Prostate gland (tissue), 2 donors: Measurements from ENCODE around the gene HTR6. TPM values are rescaled to one million over a fixed set of nuclear protein-coding genes. Genes with fewer than 3 reads are reported as not detected.

Experiments used
- DNase-seq: peaks from one replicate; pipeline ENCODE4 v3.0.0-alpha.2; 2019; ENCODE audit warnings: low spot score
- H3K27ac ChIP-seq, 2 donors: fragments of 200-600 bp; sonication (generic); 2 replicates each; pipeline ENCODE4 v1.5.1; 2017 to 2019
- H3K27me3 ChIP-seq: fragments of 200-600 bp; sonication (generic); replicated peaks from 2 replicates; pipeline ENCODE4 v1.5.1; 2019; ENCODE audit not compliant: insufficient read depth
- H3K36me3 ChIP-seq, 2 donors: fragments of 200-600 bp; sonication (generic); 1 replicate in 1 of 2; 2 replicates in 1 of 2; pipeline versions ENCODE4 v1.5.1 to v1.8.1; 2017 to 2019
- H3K4me1 ChIP-seq: fragments of 200-600 bp; sonication (generic); replicated peaks from 2 replicates; pipeline ENCODE4 v1.5.1; 2019
- H3K4me3 ChIP-seq, 2 donors: fragments of 200-600 bp; sonication (generic); 2 replicates each; pipeline ENCODE4 v1.5.1; 2017 to 2019
- H3K9me3 ChIP-seq: fragments of 200-600 bp; sonication (generic); 2 replicates; pipeline ENCODE4 v1.5.1; 2017
- POLR2A ChIP-seq: fragments of 450-650 bp; IDR thresholded peaks from one replicate; pipeline ENCODE4 v1.6.1; 2016; ENCODE audit warnings: antibody characterized with exemption, mild to moderate bottlenecking
- POLR2AphosphoS5 ChIP-seq: sonication (generic); formaldehyde crosslinking; IDR thresholded peaks from one replicate; pipeline ENCODE4 v1.6.1; 2017; ENCODE audit warnings: antibody characterized with exemption
- WGBS: methylation state at CpG from one replicate; pipeline ENCODE4 v1.1.5; 2018; 5-methylcytosine and 5-hydroxymethylcytosine counted together
- intact Hi-C: fragments of 100-400 bp; cut with DNase I; formaldehyde crosslinking; loops from one replicate; pipeline ENCODE4 v1.14.2; 2022
- total RNA-seq, 2 donors: library from RNA; depleted of rRNA; stranded (reverse); fragments of >200 nt; gene quantifications; one replicate each; pipeline ENCODE4 v1.1.0, GENCODE V29; 2016
- TF ChIP-seq, protein P1 (sequence below), 4 experiments: fragments of 200-600 bp in 2 of 4; fragments of 450-650 bp in 2 of 4; sonication (generic) in 2 of 4; IDR thresholded peaks; 1 replicate in 3 of 4; 2 replicates in 1 of 4; pipeline ENCODE4 v1.5.1; 2016 to 2019; ENCODE audit warnings: antibody characterized with exemption in 4 of 4, mild to moderate bottlenecking in 2 of 4, moderate library complexity in 2 of 4

Gene HTR6
- total RNA-seq, 2 donors from 2014 or later, result not detected

DNA sequence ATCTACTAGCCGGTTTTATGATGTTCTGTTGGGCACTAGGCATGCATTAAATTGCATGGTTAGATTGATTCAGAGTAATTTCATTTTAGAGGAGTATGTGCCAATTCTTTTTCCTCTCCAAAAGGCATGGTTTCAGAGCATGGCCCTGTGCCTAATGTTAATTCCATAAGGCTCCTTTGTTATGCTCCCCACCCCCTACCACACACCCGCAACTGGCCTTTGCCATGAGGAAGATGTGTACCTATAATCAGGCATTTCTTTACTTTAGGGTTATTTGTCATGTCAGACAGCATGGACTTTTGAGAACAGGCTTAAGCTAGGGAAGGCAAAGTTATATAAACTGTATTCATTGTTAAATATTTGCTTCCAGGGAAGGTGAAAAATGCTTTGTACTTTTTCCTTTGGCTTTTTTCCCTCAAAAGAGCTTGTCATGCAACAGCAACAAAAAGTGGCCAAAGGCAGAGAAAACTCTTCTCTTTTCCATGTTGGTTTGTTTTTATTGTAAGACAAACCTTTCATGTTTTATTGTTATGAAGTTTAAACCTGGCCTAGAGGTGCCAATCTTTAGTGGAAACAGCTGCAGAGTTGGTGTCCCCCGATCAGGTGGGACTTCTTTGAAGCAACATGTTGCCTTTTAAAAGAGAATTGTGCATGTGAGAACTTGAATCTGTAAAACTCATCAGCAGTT, 44.8 kb upstream of the HTR6 start:
- WGBS, result 28% methylated on average over 3 of the region's 3 CpGs
- TF ChIP-seq POLR2AphosphoS5 (peak; percentile 47), POLR2A (no peak)
- TF ChIP-seq, protein P1, sequence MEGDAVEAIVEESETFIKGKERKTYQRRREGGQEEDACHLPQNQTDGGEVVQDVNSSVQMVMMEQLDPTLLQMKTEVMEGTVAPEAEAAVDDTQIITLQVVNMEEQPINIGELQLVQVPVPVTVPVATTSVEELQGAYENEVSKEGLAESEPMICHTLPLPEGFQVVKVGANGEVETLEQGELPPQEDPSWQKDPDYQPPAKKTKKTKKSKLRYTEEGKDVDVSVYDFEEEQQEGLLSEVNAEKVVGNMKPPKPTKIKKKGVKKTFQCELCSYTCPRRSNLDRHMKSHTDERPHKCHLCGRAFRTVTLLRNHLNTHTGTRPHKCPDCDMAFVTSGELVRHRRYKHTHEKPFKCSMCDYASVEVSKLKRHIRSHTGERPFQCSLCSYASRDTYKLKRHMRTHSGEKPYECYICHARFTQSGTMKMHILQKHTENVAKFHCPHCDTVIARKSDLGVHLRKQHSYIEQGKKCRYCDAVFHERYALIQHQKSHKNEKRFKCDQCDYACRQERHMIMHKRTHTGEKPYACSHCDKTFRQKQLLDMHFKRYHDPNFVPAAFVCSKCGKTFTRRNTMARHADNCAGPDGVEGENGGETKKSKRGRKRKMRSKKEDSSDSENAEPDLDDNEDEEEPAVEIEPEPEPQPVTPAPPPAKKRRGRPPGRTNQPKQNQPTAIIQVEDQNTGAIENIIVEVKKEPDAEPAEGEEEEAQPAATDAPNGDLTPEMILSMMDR (IDR thresholded peaks at IDR 0.05), result no peak
- H3K4me1 ChIP-seq, result peaks cover 35% of the 10 kb centered on the region

DNA sequence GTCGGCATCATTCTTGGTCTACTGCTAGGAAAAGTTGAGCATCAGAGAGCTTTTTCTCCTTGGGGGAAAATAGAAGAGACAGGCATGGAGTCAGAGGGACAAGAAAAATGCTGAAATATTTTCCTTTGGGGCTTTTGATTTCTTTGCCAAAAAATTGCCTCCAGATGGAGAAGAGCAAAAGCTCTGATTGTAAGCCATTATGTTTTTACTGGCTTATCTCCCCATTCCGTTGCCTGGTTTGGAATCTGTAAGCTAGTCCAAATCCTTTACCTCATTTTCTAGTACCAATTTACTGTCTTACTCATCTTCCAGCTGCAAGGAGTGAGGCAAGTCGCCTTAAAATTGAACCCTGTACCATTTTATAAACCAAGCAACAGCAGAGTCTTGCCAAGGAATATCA, 43.9 kb upstream of the HTR6 start:
- H3K4me1 ChIP-seq, result peaks cover 28% of the 10 kb centered on the region
- H3K9me3 ChIP-seq, result no peaks in the 10 kb centered on the region
- H3K4me3 ChIP-seq, result no peak overlapping the region
- H3K27ac ChIP-seq, result peak overlapping the region; percentile 7 to 26
- TF ChIP-seq POLR2AphosphoS5, result no peak
- TF ChIP-seq, protein P1 (IDR thresholded peaks at IDR 0.05), result no peak
- peaks cover 0 to 4% of the 10 kb centered on the region in 2 donors for H3K36me3 ChIP-seq
- WGBS, result 29% methylated on average over 3 of the region's 3 CpGs
- H3K27me3 ChIP-seq, result no peaks in the 10 kb centered on the region
- no peak for DNase-seq
- intact Hi-C loops, result no loop called here

More for the DNA sequence above, 44.8 kb upstream of the HTR6 start:
- Histone ChIP-seq H3K4me3 (no peak overlapping the region), H3K27me3 (no peaks in the 10 kb centered on the region), H3K27ac (peak overlapping the region; percentile 41 to 65), H3K9me3 (no peaks in the 10 kb centered on the region), H3K36me3 (no peaks in the 10 kb centered on the region)
- DNase-seq, result no peak
- intact Hi-C loops, result no loop called here

DNA sequence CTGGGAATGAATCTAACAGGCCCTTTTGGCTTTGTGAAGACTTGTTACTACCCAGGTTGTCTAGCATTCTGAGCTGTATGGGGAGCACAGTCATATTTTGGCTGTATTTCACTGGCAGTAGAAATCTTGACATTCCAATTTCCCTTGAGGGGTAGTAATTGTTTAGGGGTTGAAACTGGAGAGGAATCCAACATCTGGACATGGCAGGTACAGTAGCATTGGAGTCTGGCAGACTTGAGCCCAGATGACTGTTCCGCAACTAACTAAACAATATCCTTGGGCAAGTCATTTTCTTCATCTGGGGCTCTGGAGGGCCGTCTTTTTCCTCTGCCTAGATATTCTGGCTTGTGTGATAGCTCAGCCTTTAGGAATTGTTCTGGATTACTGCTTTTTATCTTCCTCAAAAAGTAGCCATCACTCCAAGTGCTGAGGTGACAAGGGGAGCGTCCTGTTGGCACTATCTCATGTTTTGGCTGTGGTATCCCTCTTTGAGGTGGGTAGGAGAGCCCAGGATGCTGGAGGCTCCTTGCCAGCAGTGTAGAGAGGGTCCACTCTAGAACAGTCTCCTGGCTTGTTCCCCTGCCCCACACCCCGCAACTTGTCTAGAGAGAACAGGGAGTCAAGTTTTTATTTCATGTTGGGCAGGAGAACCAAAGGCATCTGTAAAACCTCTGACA, 43.3 kb upstream of the HTR6 start:
- Histone ChIP-seq H3K27ac (peak overlapping the region; percentile 7 to 26), H3K36me3 (peaks cover 0 to 4% of the 10 kb centered on the region in 2 donors), H3K9me3 (no peaks in the 10 kb centered on the region), H3K4me1 (peaks cover 28% of the 10 kb centered on the region), H3K4me3 (no peak overlapping the region), H3K27me3 (no peaks in the 10 kb centered on the region)
- intact Hi-C loops, result no loop called here
- DNase-seq, result no peak
- 82% methylated on average over 4 of the region's 4 CpGs for WGBS
- TF ChIP-seq POLR2A (no peak), POLR2AphosphoS5 (no peak)
- TF ChIP-seq, protein P1 (IDR thresholded peaks at IDR 0.05), result no peak

DNA sequence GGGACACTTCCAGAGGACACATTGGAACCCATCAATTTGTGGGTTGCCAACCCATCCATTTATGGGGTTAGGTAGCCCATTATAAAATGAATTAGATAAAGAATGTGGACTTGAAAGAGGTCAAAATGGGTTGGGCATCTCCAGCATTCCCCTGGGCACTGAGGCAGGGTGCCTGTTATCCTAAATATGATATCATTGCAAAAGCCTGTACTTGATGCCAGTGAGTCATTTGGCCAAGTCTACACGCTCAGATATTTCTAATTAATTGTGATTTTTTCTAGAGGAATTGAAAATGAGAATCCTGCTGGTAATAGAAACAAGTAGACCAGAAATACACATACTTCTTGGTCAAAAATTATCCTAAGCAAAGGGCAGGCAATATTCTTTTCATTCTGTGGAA, 42.5 kb upstream of the HTR6 start:
- DNase-seq, result no peak
- intact Hi-C loops, result no loop called here
- no peak overlapping the region for H3K27ac ChIP-seq

More for the DNA sequence above, 42.5 kb upstream of the HTR6 start:
- H3K36me3 ChIP-seq, result peaks cover 0 to 4% of the 10 kb centered on the region in 2 donors
- H3K9me3 ChIP-seq, result no peaks in the 10 kb centered on the region
- no peak overlapping the region for H3K4me3 ChIP-seq
- H3K4me1 ChIP-seq, result peaks cover 21% of the 10 kb centered on the region
- WGBS, result 77% methylated on average over 1 of the region's 1 CpG
- H3K27me3 ChIP-seq, result no peaks in the 10 kb centered on the region
- no peak for TF ChIP-seq POLR2A
- TF ChIP-seq POLR2AphosphoS5, result no peak
- TF ChIP-seq, protein P1 (IDR thresholded peaks at IDR 0.05), result no peak
